PFSK-1 (cell line): Measurements from ENCODE around the gene ZSCAN5B.

ENCODE experiments used
- FOXP2 ChIP-seq: optimal IDR thresholded peaks from 2 replicates; pipeline ENCODE3; 2011; ENCODE audit warnings: borderline replicate concordance, control low read depth, inconsistent platforms; ENCODE audit not compliant: insufficient read depth; ENCODE audit errors: extremely low read length, extremely low read depth
- POLR2AphosphoS5 ChIP-seq: IDR thresholded peaks from 2 replicates; pipeline ENCODE4 v1.6.1; 2012; ENCODE audit warnings: low read depth, mild to moderate bottlenecking, control low read depth, low read length, moderate library complexity
- SIN3A ChIP-seq: IDR thresholded peaks from 2 replicates; pipeline ENCODE4 v1.6.1; 2012; ENCODE audit warnings: mild to moderate bottlenecking, low read length, moderate library complexity, borderline replicate concordance; ENCODE audit not compliant: insufficient read depth
- TAF1 ChIP-seq: IDR thresholded peaks from 2 replicates; pipeline ENCODE4 v1.6.1; 2012; ENCODE audit warnings: low read length, control low read depth, borderline replicate concordance; ENCODE audit not compliant: insufficient read depth
- TF ChIP-seq, protein P1 (sequence below), 2 experiments: IDR thresholded peaks; 2 replicates each; pipeline versions ENCODE4 v1.6.1 to v1.8.0; 2011 to 2012; ENCODE audit warnings: low read depth in 2 of 2, low read length in 2 of 2, control low read depth in 1 of 2, inconsistent platforms in 1 of 2, mild to moderate bottlenecking in 1 of 2, moderate library complexity in 1 of 2; ENCODE audit not compliant: insufficient read depth in 1 of 2

DNA sequence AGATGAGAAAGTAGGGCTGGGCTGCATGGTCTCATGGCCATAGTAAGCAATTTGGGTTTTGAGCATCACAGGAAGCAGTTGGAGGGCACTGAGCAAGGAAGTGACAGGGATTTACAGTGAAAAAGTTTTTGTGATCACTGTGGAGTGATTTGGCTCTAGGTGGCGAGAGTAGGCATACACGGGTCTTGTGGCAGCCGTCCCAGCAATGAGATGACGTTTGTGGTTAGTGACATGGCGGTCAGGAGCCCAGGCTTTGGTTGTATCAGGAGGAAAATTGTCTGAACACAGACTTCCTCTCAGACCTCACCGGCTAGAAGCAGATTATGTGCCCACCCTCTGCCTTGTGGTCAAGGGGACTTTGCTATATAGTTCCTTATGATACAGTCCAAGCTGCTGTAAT, 53.2 kb downstream of the ZSCAN5B start:
- no peak for TF ChIP-seq POLR2AphosphoS5
- TF ChIP-seq TAF1: no peak
- TF ChIP-seq, protein P1, sequence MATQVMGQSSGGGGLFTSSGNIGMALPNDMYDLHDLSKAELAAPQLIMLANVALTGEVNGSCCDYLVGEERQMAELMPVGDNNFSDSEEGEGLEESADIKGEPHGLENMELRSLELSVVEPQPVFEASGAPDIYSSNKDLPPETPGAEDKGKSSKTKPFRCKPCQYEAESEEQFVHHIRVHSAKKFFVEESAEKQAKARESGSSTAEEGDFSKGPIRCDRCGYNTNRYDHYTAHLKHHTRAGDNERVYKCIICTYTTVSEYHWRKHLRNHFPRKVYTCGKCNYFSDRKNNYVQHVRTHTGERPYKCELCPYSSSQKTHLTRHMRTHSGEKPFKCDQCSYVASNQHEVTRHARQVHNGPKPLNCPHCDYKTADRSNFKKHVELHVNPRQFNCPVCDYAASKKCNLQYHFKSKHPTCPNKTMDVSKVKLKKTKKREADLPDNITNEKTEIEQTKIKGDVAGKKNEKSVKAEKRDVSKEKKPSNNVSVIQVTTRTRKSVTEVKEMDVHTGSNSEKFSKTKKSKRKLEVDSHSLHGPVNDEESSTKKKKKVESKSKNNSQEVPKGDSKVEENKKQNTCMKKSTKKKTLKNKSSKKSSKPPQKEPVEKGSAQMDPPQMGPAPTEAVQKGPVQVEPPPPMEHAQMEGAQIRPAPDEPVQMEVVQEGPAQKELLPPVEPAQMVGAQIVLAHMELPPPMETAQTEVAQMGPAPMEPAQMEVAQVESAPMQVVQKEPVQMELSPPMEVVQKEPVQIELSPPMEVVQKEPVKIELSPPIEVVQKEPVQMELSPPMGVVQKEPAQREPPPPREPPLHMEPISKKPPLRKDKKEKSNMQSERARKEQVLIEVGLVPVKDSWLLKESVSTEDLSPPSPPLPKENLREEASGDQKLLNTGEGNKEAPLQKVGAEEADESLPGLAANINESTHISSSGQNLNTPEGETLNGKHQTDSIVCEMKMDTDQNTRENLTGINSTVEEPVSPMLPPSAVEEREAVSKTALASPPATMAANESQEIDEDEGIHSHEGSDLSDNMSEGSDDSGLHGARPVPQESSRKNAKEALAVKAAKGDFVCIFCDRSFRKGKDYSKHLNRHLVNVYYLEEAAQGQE (IDR thresholded peaks at IDR 0.05; ENCODE audit: insufficient read depth in 1 of 2, low read depth in 2 of 2, low read length in 2 of 2): no peak
- TF ChIP-seq SIN3A: no peak
- no peak for TF ChIP-seq FOXP2
